Tibial nerve (tissue), 4 donors: Measurements from ENCODE around the gene CD81. TPM values are rescaled to one million over a fixed set of nuclear protein-coding genes. Genes with fewer than 3 reads are reported as not detected.
A peak's percentile ranks its signal among the peaks of the same experiment; 100 is the strongest.

ENCODE experiments used
- DNase-seq, 2 donors: peaks; one replicate each; pipeline ENCODE4 v3.0.0-alpha.2; 2019; ENCODE audit warnings: low spot score in 2 of 2
- H3K27ac ChIP-seq, 4 donors: fragments of 200-600 bp; sonication (generic) in 3 of 4; one replicate each; pipeline ENCODE4 v1.5.1; 2017 to 2019; ENCODE audit warnings: mild to moderate bottlenecking in 1 of 4
- H3K27me3 ChIP-seq, 2 donors: fragments of 200-600 bp; sonication (generic) in 1 of 2; one replicate each; pipeline versions ENCODE4 v1.5.1 to v1.6.0; 2017 to 2019
- H3K36me3 ChIP-seq, 3 donors: fragments of 200-600 bp; sonication (generic); one replicate each; pipeline ENCODE4 v1.5.1; 2018 to 2019
- H3K4me1 ChIP-seq, 4 donors: fragments of 200-600 bp; sonication (generic) in 3 of 4; one replicate each; pipeline ENCODE4 v1.5.1; 2017 to 2019
- H3K4me3 ChIP-seq, 4 donors: fragments of 200-600 bp; sonication (generic) in 3 of 4; one replicate each; pipeline ENCODE4 v1.5.1; 2017 to 2019; ENCODE audit warnings: mild to moderate bottlenecking in 1 of 4, moderate library complexity in 1 of 4
- H3K9me3 ChIP-seq, 4 donors: fragments of 200-600 bp; sonication (generic) in 3 of 4; one replicate each; pipeline ENCODE4 v1.5.1; 2017 to 2019
- CTCF ChIP-seq, 5 experiments: fragments of 200-600 bp in 3 of 5; fragments of 450-650 bp in 2 of 5; sonication (generic) in 3 of 5; IDR thresholded peaks; one replicate each; pipeline ENCODE4 v1.5.1; 2016 to 2019; ENCODE audit warnings: antibody characterized with exemption in 5 of 5, mild to moderate bottlenecking in 3 of 5, moderate library complexity in 2 of 5
- EP300 ChIP-seq, 2 donors: sonication (generic); formaldehyde crosslinking; IDR thresholded peaks; one replicate each; pipeline ENCODE4 v1.6.1; 2017; ENCODE audit warnings: antibody characterized with exemption in 2 of 2, mild to moderate bottlenecking in 1 of 2
- POLR2A ChIP-seq, 2 donors: fragments of 450-650 bp; IDR thresholded peaks; one replicate each; pipeline ENCODE4 v1.6.1; 2017; ENCODE audit warnings: antibody characterized with exemption in 2 of 2, mild to moderate bottlenecking in 2 of 2, moderate library complexity in 2 of 2
- WGBS, 2 donors: methylation state at CpG; one replicate each; pipeline ENCODE4 v1.1.5; 2018; 5-methylcytosine and 5-hydroxymethylcytosine counted together
- total RNA-seq, 4 donors: library from RNA; depleted of rRNA; stranded (reverse); fragments of >200 nt; gene quantifications; one replicate each; pipeline ENCODE4 v1.1.0, GENCODE V29; 2016

Gene CD81
- total RNA-seq, 4 donors from 2014 or later = 650 to 822 (median 674) TPM

- Histone ChIP-seq H3K9me3 (no peaks in the 10 kb centered on the region), H3K27me3 (no peaks in the 10 kb centered on the region), H3K27ac (no peak overlapping the region), H3K4me1 (peaks cover 0 to 29% (median 21%) of the 10 kb centered on the region in 4 donors), H3K4me3 (no peak overlapping the region), H3K36me3 (no peaks in the 10 kb centered on the region)
- 80 to 87% methylated on average over 9 of the region's 9 CpGs for WGBS, 2 donors
- no peak for TF ChIP-seq CTCF (IDR thresholded peaks at IDR 0.05)
- no peak for TF ChIP-seq POLR2A (IDR thresholded peaks at IDR 0.05)
- TF ChIP-seq EP300 (IDR thresholded peaks at IDR 0.05) = no peak
- DNase-seq = no peak
Measured at GRCh38 chr11:2369896-2370295, 7.2 kb upstream of the CD81 start.

GRCh38 chr11:2374456-2375201, 2.5 kb upstream of the CD81 start:
- no peak for TF ChIP-seq CTCF (IDR thresholded peaks at IDR 0.05)
- no peaks in the 10 kb centered on the region for H3K27me3 ChIP-seq
- H3K27ac ChIP-seq = peak overlapping the region in 2 of 4 donors; percentile 36 to 38
- H3K4me1 ChIP-seq = peaks cover 0 to 19% (median 10%) of the 10 kb centered on the region in 4 donors
- H3K4me3 ChIP-seq = no peak overlapping the region
- no peaks in the 10 kb centered on the region for H3K36me3 ChIP-seq
- 86% methylated on average over 12 to 15 of the region's 15 CpGs for WGBS, 2 donors
- DNase-seq = no peak
- H3K9me3 ChIP-seq = no peaks in the 10 kb centered on the region

- 65 to 66% methylated on average over 5 to 6 of the region's 6 CpGs for WGBS, 2 donors
Measured at GRCh38 chr11:2375341-2375853, 1.7 kb upstream of the CD81 start.

GRCh38 chr11:2375964-2376551, 1.1 kb upstream of the CD81 start:
- 91 to 93% methylated on average over 15 to 16 of the region's 16 CpGs for WGBS, 2 donors
- no peak for DNase-seq
- no peak for TF ChIP-seq EP300 (IDR thresholded peaks at IDR 0.05)
- TF ChIP-seq CTCF (IDR thresholded peaks at IDR 0.05) = no peak
- TF ChIP-seq POLR2A (IDR thresholded peaks at IDR 0.05) = no peak
- H3K4me1 ChIP-seq = peaks cover under 1 to 33% (median 24%) of the 10 kb centered on the region in 4 donors
- H3K4me3 ChIP-seq = no peak overlapping the region
- H3K27me3 ChIP-seq = no peaks in the 10 kb centered on the region
- no peaks in the 10 kb centered on the region for H3K36me3 ChIP-seq
- peak overlapping the region in 1 of 4 donors; percentile 97 for H3K27ac ChIP-seq
- H3K9me3 ChIP-seq = no peaks in the 10 kb centered on the region

More at GRCh38 chr11:2375341-2375853, 1.7 kb upstream of the CD81 start:
- Histone ChIP-seq H3K27ac (peak overlapping the region in 2 of 4 donors; percentile 36 to 38), H3K9me3 (no peaks in the 10 kb centered on the region), H3K36me3 (no peaks in the 10 kb centered on the region), H3K27me3 (no peaks in the 10 kb centered on the region), H3K4me3 (no peak overlapping the region), H3K4me1 (peaks cover 0 to 26% (median 18%) of the 10 kb centered on the region in 4 donors)
- TF ChIP-seq EP300 (IDR thresholded peaks at IDR 0.05) = no peak
- TF ChIP-seq CTCF (IDR thresholded peaks at IDR 0.05) = no peak
- DNase-seq = no peak
